Activated CD8-positive, alpha-beta memory T cell treated with anti-CD3 and anti-CD28 coated beads for 24 hours (primary cell): ENCODE data around the gene GRID1.

Experiments used
- DNase-seq: peaks from one replicate; pipeline ENCODE4 v3.0.0-alpha.2; 2020

The GRID1 gene

DNA sequence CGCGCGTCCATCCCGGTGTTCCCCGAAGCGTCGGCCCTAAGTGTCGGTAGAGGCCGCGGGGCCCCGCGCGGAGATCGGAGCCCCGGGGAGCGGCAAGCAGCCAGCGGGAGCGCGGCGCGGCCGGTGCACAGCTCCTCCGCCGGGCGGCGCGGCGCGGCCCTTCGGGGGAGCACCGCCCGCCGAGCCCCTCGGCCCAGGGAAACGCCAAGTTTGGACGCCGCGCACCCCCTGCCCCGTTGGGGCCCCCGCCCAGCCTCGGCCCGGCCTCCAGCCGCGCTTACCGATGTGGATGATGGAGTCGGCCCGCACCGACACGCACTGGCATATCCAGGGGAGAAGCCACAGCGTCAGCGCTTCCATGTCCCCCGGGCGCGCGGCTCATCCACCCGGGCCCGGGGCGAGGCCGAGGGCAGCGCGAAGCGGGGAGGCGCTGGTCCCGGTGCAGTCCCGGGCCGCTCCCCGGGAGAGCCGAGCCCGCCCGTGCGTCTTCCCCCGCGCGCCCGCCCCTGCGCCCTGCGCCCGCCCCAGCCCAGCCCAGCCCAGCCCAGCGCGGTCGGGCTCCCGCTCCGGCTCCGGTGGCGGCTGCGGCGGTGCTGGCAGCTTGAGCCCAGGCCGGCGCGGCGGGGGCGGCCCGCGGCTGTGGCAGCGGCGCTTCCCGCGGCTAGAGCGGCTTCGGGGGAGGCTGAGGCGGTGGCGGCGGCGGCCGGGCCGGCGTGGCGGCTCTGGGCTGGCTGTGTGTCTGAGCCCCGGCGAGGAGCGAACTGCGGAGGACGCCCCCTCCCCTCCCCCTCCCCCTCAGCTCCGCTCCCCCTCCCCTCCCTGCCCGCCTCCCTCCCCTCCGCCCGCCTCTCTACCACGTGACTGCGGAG, at the start of gene GRID1:
Gene GRID1 (minus strand): TSS at position 763 of the 869 bp plus-strand sequence.
- peak; percentile 70 for DNase-seq

GRCh38 chr10:86415583-86415982, 49.0 kb upstream of the GRID1 start:
- no peak for DNase-seq

- no peak for DNase-seq
Observed at GRCh38 chr10:86415116-86415515, 48.5 kb upstream of the GRID1 start.

DNA sequence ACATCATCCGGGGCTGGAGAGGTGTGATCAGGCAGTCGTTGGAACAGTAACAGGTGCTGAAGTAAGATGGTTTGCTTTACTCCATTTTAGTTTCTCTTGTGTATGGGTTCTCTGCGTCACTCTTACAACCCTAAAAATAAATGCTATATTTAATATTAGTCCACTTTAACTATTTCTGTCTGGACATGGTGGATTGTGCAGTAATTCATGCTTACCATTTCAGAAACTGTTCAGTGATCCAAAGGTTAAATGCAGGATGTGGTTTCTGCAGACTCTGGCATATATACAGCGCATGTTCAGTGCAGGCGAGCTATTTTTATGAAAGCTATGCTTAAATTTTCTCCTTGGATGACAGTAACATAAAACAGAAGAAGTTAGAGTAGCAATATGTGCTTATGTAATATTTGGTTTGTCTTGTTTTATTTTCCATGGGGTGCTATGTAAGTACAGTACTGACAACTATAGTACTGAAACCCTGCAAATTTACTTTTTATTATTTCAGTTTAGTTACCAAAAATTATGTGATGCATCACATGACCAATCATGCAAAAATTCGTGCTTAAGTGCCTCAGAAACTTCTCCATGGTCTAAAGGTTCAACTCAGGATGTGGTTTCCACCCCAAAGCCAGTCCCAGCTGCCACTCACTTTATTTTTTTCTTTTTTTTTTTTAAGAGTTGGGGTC, 46.6 kb upstream of the GRID1 start:
- no peak for DNase-seq

GRCh38 chr10:86411852-86412560, 45.4 kb upstream of the GRID1 start:
- DNase-seq = no peak

GRCh38 chr10:86411281-86411841, 44.8 kb upstream of the GRID1 start:
- peak; percentile 70 for DNase-seq

DNA sequence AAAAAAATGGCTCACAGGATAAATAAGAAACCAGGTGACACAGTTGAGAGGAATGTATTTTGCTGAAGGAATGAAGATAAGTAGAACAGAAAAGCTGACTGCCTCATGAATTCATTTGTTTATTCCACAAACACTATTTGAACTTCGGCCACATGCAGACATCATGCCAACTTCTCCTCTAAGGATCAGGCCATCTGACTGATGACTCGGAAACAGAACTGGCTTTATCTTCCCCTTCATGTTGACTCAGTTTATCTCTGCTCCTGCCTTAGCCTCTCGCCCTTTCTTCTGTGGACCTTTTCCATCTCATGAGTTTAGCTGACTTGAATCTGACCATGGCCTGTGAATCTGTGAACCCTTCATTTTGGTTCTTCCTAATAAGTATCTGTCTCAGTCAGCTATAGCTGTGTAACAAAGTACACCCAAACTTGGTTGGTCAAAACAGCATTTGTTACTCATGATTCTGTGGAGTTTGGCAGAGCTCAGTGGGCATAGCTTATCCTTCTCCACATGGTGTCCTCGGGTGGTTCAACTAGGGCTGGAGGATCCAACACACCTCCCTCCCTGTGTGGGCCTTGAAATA, 44.0 kb upstream of the GRID1 start:
- no peak for DNase-seq

- DNase-seq = no peak
Observed at GRCh38 chr10:86409183-86409582, 42.6 kb upstream of the GRID1 start.

GRCh38 chr10:86403183-86403797, 36.7 kb upstream of the GRID1 start:
- no peak for DNase-seq

DNA sequence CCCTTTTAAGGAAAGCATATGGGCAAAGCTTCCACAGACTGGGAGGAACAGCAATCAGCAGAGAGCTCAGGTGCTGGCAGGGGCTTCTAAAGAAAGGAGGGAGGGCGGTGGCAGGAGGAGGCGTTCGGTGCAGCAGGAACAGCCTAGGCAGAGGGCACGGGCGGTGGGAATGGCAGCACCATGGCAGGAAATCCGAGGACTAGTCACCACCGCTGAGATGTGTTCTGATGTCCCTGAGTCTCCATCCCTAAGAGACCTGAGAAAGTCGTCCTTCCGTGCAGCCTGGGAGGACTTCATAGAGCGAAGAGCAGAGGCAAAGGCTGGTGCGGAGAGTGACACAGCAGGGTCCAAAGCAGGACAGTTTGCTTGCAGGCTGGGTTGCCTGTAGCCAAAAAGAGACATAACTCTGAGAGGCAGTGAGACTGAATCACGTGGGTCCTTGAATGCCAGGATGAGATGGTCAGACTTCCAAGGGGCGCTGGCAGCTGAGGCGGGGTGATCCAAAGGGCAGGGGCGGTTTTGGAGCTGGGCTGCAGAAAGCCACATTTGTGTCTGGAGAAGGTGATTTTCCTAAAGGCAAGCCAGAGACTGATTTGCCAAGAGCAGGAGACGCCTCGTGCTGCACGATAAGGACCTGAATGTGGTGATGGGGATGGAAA, 35.8 kb upstream of the GRID1 start:
- no peak for DNase-seq

- DNase-seq = peak; percentile 72
Observed at GRCh38 chr10:86401588-86402282, 35.1 kb upstream of the GRID1 start.

GRCh38 chr10:86400705-86401587, 34.4 kb upstream of the GRID1 start:
- DNase-seq = peak; percentile 87

DNA sequence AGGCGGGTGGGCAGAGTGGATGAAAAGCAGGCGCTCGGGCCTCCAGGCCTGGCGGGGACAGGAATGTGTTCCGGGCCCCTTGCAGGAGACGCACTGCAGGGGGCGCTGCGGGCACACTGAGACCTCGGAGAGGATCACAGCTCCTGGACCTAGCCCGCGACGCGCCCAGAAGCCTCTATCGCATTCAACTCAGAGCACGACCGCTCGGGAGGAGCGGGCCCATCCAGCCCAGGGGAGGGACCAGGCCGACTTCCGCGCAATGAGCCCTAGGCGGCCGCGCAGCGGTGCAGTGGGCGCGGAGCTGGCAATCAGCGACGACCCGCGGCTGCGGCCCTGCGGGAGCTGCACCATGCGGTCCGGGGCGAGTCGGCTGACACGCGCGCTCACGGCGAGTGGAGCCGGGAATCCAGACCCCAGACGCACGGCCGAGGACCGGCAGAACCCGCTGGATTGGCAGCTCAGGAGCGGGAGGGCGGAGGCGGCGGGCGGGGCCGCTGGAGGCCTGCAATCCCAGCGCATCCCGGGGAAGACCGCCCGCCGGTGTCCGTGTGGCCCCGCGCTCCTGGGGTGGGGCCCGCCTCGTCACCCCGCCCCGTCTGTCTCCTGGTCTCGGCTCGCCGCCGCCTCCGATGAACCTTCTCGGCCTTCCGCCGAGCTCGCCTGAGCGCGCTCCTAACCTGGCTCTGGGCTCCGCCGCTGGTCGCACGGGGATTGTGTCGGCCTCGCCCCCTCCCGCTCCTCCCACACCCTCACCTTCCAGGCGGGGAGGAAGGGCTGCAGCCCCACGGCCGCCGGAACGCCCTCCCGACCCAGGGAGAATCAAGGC, 33.5 kb upstream of the GRID1 start:
- DNase-seq = peak; percentile 98

- no peak for DNase-seq
Observed at GRCh38 chr10:86399514-86399878, 32.9 kb upstream of the GRID1 start.

DNA sequence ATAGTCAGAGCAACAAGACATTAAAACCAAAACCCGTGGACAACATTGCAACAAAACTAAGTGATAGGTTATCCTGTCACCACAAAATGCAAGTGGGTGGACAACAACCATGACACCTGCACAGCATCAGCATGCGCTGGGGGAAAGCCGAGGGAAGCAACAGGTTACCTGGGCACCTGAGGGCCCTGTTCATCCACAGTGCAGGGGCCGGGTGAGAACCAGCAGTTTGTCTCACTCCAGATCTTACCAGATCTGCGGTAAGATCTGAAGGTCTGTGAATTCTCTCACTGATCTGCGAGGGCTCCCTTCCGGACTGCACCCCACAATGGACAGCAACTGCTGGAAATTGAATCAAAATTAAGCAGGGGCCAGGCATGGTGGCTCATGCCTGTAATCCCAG, 30.5 kb upstream of the GRID1 start:
- DNase-seq = no peak

DNA sequence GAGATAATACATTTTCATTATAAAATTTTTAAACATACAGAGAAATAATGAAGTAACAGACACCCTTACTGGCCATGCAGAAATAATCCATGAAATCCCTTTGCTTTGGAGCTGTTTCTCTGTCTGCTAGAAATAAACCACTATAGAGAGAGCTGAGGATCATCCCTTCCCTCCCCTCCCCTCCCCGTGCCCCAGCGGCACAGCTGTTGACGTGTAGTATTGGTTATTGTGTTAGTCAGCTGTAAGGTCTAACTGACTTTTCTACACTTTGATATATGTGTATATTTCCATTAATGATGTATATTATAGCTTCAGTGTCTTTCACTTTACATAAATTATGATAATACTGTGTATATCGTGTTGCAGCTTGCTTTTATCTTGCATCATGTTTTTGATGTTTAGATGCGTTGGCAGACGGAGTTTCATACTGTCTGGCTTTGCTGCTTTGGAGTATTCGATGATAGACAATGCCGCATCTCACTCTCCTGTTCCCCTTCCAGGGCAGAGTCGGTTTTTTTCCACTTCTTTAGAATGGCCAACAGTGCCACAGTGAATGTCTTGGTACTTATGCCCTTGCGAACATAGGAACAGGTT, 27.4 kb upstream of the GRID1 start:
- DNase-seq = no peak

- no peak for DNase-seq
Observed at GRCh38 chr10:86393362-86393761, 26.8 kb upstream of the GRID1 start.

GRCh38 chr10:86392723-86393094, 26.1 kb upstream of the GRID1 start:
- DNase-seq = no peak
